H1 (cell line): ENCODE data around the gene BNIP5. TPM values are rescaled to one million over a fixed set of nuclear protein-coding genes. Genes with fewer than 3 reads are reported as not detected.

ENCODE experiments used
- CHD7 ChIP-seq: fragments of 300-600 bp; sonication (generic); IDR thresholded peaks from 2 replicates; pipeline ENCODE4 v1.7.1; 2012; ENCODE audit warnings: low read length, moderate library complexity, mild to moderate bottlenecking, inconsistent platforms; ENCODE audit not compliant: insufficient replicate concordance
- CTCF ChIP-seq, 3 experiments: IDR thresholded peaks; 1 replicate in 2 of 3; 2 replicates in 1 of 3; pipeline versions ENCODE4 v1.5.1 to v1.6.1; 2011; ENCODE audit warnings: low read length in 3 of 3, mild to moderate bottlenecking in 3 of 3, inconsistent platforms in 2 of 3, low read depth in 1 of 3, moderate library complexity in 1 of 3; ENCODE audit not compliant: insufficient read depth in 1 of 3; ENCODE audit errors: control extremely low read depth in 1 of 3
- POLR2AphosphoS5 ChIP-seq: IDR thresholded peaks from 2 replicates; pipeline ENCODE4 v1.6.1; 2011; ENCODE audit warnings: low read depth, low read length
- SP2 ChIP-seq: IDR thresholded peaks from 2 replicates; pipeline ENCODE4 v1.6.1; 2012; ENCODE audit warnings: mild to moderate bottlenecking, low read length, inconsistent platforms
- ZNF274 ChIP-seq: IDR thresholded peaks from 2 replicates; pipeline ENCODE4 v1.7.0; 2012; ENCODE audit warnings: low read length, borderline replicate concordance; ENCODE audit errors: extremely low read depth
- polyA plus RNA-seq, 7 experiments: library from polyadenylated mRNA; depleted of rRNA in 3 of 7; stranded (reverse) in 5 of 7; unstranded in 2 of 7; fragments of >200 nt in 5 of 7; fragments of 200-250 nt in 2 of 7; gene quantifications; 1 replicate in 5 of 7; 2 replicates in 1 of 7; 4 replicates in 1 of 7; pipeline versions ENCODE4 v1.2.1 to v1.2.3, GENCODE V29; 2011 to 2013; ENCODE audit warnings: missing spikeins in 2 of 7, mixed read lengths in 2 of 7
- total RNA-seq: library from RNA; stranded (reverse); fragmentation: NEBNext Ultra II Directional; extraction: Animal tissue kit (Norgen Biotek cat#: 25700); gene quantifications from 2 replicates; pipeline ENCODE4 v1.2.1, GENCODE V29; 2021

The BNIP5 gene
- total and polyA plus RNA-seq, 2 of the 8 experiments (the other 6 are each of a cell fraction or from before 2014, with no cell fraction given) = not detected

DNA sequence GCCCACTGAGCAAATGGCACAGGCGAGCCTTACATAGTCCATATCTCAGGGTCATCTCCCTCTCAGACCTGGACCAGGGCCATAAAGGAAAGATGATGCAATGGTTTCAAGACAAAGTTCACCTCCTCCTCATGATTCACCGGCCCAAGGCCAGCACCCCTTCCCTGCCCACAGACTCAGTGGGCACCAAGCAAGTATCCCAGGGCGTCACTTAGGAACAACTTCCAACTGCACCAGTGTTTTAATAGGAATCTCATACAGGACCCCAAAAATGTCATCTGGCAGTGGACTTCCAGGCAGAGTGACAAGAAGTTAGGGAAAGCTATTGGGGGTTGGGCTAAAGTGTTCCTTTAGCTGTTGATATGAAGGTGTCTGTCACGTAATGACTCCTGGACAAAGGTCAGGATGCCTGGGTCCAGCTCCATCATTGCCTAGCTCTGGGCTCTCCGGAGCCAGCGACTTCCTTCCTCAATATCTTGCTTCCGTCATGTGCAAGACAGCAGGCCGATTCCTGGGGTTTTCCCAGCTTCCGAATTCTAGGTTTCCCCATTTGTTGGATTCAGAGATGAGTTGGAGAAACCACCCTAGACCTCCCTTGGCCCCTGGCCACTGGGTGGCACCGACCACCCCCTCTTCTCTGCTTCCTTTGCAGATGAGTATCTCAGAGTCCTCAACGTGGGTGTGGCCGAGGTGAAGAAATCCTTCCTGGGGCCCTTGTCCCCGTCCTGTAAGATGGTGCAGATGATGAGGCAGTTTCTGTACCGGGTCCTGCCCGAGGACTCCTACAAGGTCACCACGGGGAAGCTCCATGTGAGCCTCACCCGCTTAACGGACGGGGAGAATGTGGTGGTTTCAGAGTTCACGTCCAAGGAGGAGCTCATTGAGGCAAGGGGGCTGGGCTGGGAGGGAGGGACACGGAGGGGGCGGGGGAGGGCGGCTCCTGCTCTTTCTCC lies 45.7 kb downstream of the BNIP5 start (continued):
- no peak for TF ChIP-seq CHD7
- TF ChIP-seq POLR2AphosphoS5 = no peak
- no peak for TF ChIP-seq ZNF274
- no peak for TF ChIP-seq SP2
- 0 out of 4 replicates have a peak, but pooled peaks of 1 of the 3 experiments have one; percentile 5 for TF ChIP-seq CTCF (IDR thresholded peaks at IDR 0.05; ENCODE audit: control extremely low read depth in 1 of 3, insufficient read depth in 1 of 3, low read depth in 1 of 3, low read length in 3 of 3)
- TF ChIP-seq, all 59 proteins: peak for 2
